Measurements from ENCODE around the gene HUS1.

DNA sequence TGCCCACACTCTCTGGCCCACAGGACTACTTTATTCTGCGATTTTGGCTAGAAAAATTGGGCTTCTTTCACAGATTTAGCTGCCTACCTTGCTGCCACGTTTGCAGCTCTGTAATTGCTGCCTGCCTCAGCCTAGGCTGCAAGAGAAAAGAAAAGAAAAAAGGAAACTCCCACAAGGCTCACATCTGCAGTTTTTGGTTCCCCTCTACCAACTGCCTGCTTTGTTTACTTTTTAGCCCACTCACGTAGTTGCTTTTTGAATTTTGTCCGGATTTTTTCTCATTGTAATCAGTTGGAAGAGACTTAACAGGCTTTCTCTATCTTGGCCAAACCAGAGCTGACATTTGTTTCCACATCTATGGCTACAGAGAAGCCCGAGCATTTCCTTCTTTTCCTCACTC, 25.2 kb upstream of the HUS1 start:
- TF ChIP-seq, protein P1, sequence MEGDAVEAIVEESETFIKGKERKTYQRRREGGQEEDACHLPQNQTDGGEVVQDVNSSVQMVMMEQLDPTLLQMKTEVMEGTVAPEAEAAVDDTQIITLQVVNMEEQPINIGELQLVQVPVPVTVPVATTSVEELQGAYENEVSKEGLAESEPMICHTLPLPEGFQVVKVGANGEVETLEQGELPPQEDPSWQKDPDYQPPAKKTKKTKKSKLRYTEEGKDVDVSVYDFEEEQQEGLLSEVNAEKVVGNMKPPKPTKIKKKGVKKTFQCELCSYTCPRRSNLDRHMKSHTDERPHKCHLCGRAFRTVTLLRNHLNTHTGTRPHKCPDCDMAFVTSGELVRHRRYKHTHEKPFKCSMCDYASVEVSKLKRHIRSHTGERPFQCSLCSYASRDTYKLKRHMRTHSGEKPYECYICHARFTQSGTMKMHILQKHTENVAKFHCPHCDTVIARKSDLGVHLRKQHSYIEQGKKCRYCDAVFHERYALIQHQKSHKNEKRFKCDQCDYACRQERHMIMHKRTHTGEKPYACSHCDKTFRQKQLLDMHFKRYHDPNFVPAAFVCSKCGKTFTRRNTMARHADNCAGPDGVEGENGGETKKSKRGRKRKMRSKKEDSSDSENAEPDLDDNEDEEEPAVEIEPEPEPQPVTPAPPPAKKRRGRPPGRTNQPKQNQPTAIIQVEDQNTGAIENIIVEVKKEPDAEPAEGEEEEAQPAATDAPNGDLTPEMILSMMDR (IDR thresholded peaks at IDR 0.05), result no peak
- no peak for TF ChIP-seq POLR2A (IDR thresholded peaks at IDR 0.05)
